NCI-H2029 treated with DMSO at 0.1 percent for 48 hours (cell line): Measurements from ENCODE around the gene DHRSX.
"Not testable (repeated sequence)": the region's sequence is repeated elsewhere in the genome, so short reads cannot be mapped to it uniquely, and the experiment has no call there.

Experiments used
- DNase-seq: peaks from one replicate; lab custom pipeline; 2025; lab: John Stamatoyannopoulos, UW

The DHRSX gene

GRCh38 chrX:2497961-2498780, 2.6 kb downstream of the DHRSX start:
- DNase-seq: no peak

- no peak for DNase-seq
Measured at GRCh38 chrX:2495595-2495994, 5.2 kb downstream of the DHRSX start.

DNA sequence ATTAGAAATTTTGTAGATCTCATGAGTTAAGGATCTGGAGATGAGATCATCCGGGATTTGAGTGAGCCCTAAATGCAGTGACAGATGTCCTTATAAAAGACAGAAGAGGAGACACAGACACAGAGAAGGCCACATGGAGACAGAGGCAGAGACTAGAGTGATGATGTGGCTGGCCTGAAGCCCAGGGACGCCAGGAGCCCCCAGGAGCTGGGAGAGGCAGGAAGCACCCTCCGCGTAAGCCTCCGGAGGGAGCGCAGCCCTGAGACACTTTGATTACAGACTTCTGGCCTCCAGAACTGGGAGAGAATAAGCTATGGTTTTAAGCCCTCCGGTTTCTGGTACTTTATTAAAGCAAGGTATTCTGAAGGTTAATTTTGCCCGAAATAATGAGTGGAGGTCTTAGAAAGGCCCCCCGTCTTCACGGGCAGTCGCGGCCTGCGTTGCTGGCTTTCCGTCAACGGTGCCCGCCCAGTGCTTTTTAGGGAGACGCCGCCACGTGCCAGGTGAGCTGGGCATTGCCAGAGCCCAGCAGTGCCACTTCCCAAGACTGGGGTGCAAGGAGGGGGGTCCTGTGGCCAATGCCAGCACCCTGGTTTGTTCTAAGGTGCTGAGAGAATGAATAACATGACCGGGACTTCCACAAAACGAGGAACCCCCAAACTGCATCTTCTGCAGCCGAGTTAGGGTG, 8.1 kb downstream of the DHRSX start:
- no peak for DNase-seq

DNA sequence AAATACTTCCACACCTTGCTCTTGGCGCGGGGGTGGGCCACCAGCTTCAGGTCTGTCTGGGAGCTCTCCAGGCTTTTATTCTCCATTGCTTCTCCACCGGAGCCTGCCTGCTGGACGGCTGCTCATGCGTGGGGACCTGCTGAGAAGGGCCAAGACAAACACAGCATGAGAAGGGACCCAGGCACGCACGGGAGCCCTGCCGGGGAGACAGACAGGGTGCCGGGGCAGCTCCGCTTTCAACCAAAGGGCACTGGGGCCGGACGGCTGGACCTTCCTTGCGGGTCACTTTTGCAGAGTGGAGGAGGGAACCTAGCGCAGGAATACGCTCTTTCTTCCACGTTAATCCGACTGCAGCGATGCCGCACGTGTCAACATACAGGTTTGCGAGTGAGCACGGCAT, 10.1 kb downstream of the DHRSX start:
- no peak for DNase-seq

DNA sequence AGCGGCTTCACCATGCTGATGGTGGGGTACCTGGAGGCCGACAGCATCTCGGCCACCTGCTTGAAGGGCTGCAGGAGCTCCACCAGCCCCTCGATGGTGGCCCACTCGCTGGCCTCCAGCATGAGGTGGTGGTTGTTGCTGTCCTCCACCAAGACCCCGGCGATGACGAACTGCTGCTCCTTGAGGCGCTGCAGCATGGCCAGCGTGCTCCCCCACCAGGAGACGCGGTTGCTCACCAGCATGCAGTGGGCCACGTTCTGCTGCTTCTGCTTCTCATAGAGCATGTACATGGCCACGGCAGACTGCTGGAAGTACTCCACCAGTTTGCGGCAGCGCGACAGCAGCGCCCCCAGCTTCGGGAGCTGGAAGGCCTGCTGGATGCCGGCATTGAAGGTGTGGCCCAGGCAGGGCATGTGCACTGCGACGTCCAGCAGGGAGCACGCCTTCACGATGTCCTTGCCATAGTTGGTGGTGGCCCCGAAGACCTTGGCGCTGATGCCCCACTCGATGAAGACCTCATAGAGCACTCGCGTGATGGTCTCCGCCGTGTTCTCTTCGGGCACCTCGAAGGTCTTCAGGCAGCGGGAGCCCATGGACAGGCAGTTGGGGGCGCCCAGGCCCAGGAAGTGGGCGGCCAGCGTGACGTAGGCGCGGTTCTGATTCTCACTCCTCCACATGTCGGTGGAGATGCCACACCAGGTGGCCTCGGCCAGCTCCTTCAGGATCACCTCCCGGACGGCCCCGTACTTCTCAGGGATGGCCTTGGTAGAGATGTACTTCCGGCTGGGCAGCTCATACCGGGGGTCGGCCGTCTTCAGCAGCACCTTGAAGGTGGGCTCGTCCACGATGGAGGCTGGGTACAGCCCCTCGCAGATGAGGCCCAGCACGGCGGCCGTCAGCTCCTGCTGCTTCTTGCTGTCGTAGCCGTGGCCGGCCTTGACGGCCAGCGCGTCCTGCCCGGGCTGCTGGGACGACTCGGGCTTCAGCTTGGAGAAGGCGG, 11.0 kb downstream of the DHRSX start:
- no peak for DNase-seq

DNA sequence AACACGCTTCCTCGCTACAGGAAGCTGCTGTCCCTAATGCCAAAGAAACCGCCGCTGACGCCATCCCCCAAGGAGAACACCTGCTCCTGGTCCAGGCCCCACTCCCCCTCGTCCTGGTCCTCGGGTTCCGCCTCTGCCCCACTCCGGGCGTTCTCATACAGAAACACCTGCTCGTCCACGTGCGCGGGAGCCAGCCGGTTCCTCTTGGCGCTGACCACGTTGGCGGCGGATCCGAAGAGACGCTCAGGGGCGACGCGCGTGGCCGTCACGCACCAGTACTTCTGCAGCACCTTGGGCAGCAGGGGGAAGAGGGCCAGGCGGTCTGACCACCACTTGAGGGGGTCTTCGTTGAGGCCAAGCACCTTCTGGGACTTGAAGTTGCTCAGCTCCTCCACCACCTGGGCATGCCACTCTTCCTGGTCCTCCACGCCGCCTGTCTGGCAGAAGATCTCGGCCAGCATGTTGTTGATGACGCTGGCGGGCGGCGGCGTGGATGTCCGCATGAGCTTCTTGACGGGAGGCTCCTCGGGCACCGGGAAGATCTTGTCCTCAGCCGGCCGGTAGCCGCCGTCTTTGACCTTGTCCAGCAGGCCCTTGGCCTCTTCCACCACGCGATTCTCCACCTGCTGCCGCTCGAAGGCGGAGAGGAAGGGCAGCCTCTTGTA, 12.0 kb downstream of the DHRSX start:
- no peak for DNase-seq

- no peak for DNase-seq
Measured at GRCh38 chrX:2487366-2487765, 13.4 kb downstream of the DHRSX start.

GRCh38 chrX:2486476-2487133, 14.2 kb downstream of the DHRSX start:
- no peak for DNase-seq

- DNase-seq: no peak
Measured at GRCh38 chrX:2485789-2486345, 14.9 kb downstream of the DHRSX start.

GRCh38 chrX:2484721-2485648, 15.8 kb downstream of the DHRSX start:
- DNase-seq: no peak

- no peak for DNase-seq
Measured at GRCh38 chrX:2484256-2484655, 16.5 kb downstream of the DHRSX start.

DNA sequence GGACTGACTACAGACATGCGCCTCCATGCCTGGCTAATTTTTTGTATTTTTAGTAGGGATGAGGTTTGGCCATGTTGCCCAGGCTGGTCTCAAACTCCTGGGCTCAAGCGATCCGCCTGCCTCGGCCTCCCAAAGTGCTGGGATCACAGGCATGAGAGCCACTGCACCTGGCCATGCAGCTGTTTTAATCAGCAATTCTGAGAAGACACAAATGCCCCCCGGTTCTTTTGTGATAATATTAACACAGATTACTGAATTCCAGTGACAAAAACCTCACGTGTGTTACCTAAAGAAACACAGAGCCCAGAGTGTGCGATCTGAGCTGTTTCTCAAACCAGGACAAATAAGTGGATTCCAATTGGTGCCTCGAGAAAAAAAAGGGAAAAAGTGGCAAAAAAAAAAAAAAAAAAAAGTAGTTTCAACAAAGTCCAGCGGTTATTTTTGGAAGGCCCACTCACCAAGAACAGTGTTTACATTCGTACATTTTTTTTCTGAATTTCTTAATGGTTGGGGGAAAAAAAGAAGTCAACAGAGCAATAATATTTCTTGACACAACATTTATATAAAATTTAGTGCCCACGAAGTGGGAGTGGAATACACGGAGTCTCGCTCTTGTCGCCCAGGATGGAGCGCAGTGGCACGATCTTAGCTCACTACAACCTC, 17.2 kb downstream of the DHRSX start:
- DNase-seq: no peak

- not testable (repeated sequence) for DNase-seq
Measured at GRCh38 chrX:2481597-2481996, 19.2 kb downstream of the DHRSX start.

DNA sequence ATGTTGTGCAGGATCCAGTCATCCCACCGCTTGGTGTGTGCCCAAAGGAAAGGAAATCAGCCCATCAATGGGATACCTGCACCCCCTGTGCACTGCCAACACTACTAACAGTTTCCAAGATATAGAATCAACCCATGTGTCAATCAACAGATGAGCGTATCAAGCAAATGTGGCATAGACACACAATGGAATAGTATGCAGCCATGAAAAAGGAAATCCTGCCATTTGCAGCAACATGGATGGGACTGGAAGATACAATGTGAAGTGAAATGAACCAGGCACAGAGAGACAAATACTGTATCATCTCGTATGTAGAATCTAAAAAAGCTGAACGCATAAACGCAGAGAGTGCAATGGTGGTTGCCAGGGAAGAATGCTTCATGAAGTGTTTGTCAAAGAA, 20.8 kb downstream of the DHRSX start:
- not testable (repeated sequence) for DNase-seq

DNA sequence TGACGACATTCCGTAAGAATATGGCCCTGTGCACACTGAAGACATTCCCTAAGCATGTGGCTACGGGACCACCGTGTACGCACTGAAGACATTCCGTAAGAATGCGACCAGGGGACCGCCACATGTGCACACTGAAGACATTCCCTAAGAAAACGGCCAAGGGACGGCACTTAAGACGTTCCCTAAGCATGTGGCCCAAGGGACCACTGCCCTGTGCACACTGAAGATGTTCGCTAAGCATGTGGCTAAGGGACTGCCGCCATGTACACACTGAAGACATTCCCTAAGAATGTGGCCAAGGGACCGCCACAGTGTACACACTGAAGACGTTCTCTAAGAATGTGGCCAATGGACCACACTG, 21.4 kb downstream of the DHRSX start:
- no peak for DNase-seq

GRCh38 chrX:2478546-2479419, 22.0 kb downstream of the DHRSX start:
- DNase-seq: no peak

DNA sequence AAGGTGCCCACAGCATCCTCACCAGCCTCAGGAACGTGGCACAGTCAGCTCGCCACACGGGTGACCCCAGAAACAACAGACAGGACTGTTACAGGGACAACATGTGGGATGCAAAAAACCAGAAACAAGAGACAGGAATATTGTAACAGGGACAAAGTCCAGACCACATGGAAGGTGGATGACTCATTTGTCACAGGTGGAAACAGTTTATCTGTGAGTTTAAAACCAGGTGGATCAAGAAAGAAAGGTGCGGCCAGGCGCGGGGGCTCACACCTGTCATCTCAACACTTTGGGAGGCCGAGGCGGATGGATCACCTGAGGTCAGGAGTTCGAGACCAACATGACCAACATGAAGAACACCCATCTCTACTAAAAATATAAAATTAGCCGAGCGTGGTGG, 23.5 kb downstream of the DHRSX start:
- DNase-seq: not testable (repeated sequence)
